BJ (cell line): Measurements from ENCODE around the gene MTTP. TPM values are rescaled to one million over a fixed set of nuclear protein-coding genes. Genes with fewer than 3 reads are reported as not detected.

ENCODE experiments used
- CTCF ChIA-PET: fragments of 350-600 bp; formaldehyde crosslinking; extraction: SDS; loops from one replicate; lab custom pipeline; 2021; ENCODE audit warnings: antibody characterized with exemption, inconsistent platforms; lab: Yijun Ruan, JAX
- POLR2A ChIA-PET: fragments of 300-600 bp; sonication (Branson Sonifier 250); formaldehyde crosslinking; extraction: SDS; loops from one replicate; lab custom pipeline; 2021; ENCODE audit warnings: antibody characterized with exemption; lab: Charles Lee
- DNase-seq: peaks from one replicate; pipeline ENCODE4 v3.0.0-alpha.2; 2011; ENCODE audit warnings: low read depth
- H3K27me3 ChIP-seq: 2 replicates; pipeline ENCODE4 v1.6.0; 2011; ENCODE audit warnings: low read length; ENCODE audit not compliant: control insufficient read depth, insufficient read depth
- H3K36me3 ChIP-seq: 2 replicates; pipeline ENCODE4 v1.5.1; 2011; ENCODE audit warnings: low read length; ENCODE audit not compliant: control insufficient read depth, insufficient read depth
- H3K4me3 ChIP-seq: 2 replicates; pipeline ENCODE4 v1.5.1; 2011; ENCODE audit warnings: low read depth, mild to moderate bottlenecking, control low read depth, low read length
- polyA plus RNA-seq: library from polyadenylated mRNA; depleted of rRNA; stranded (reverse); fragments of >200 nt; gene quantifications from 2 replicates; pipeline ENCODE4 v1.2.3, GENCODE V29; 2011
- TF ChIP-seq, protein P1 (sequence below): IDR thresholded peaks from 2 replicates; pipeline ENCODE4 v1.5.1; 2011; ENCODE audit warnings: low read depth, mild to moderate bottlenecking, control low read depth, inconsistent platforms, low read length, moderate library complexity; ENCODE audit not compliant: insufficient read depth

The MTTP gene
- polyA plus RNA-seq, 1 experiment, result not detected

DNA sequence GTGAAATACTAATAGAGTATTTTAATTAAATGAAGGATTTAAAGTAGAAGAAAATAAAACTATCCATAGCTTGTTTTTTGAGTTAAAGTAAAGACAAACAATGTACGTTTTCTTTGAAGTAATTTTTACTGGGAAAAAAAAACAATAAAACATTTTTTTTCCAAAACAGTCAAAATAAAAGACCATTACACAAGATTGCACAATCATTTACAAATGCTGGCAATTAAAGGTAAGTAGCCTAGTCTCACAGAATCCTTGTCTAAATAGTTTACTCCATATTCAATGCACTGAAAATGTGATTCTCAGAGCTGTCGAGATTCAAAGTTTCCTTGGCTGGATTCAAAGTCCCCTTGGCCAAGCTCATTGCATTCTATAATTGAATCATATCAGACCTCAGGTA lies 61.8 kb downstream of the MTTP start:
- no peak overlapping the region for H3K4me3 ChIP-seq
- TF ChIP-seq, protein P1, sequence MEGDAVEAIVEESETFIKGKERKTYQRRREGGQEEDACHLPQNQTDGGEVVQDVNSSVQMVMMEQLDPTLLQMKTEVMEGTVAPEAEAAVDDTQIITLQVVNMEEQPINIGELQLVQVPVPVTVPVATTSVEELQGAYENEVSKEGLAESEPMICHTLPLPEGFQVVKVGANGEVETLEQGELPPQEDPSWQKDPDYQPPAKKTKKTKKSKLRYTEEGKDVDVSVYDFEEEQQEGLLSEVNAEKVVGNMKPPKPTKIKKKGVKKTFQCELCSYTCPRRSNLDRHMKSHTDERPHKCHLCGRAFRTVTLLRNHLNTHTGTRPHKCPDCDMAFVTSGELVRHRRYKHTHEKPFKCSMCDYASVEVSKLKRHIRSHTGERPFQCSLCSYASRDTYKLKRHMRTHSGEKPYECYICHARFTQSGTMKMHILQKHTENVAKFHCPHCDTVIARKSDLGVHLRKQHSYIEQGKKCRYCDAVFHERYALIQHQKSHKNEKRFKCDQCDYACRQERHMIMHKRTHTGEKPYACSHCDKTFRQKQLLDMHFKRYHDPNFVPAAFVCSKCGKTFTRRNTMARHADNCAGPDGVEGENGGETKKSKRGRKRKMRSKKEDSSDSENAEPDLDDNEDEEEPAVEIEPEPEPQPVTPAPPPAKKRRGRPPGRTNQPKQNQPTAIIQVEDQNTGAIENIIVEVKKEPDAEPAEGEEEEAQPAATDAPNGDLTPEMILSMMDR, result no peak
- CTCF ChIA-PET, result no interaction called here
- DNase-seq, result no peak
- POLR2A ChIA-PET, result no interaction called here
- no peaks in the 10 kb centered on the region; the same call in 1 of the 2 replicates for H3K27me3 ChIP-seq
- H3K36me3 ChIP-seq, result no peaks in the 10 kb centered on the region

DNA sequence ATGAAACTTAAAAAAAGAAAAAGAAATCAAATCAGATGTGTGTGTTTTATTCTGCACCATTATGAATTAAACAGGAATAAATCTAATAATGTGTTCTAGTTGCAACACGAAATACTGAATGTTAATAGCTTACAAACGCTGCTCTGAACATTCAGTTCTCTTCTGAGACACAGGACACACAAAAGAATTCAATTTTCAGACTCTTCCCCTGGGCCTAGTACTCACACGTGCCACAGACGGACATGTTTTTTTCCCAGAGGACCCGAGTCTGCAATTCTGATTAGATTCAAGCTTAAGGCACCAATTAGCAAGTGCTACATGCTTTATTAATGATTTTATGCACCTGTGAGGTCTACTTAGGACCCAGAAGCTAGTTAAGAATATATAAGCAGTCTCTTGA lies 62.5 kb downstream of the MTTP start:
- ChIA-PET POLR2A (no interaction called here), CTCF (no interaction called here)
- no peak for DNase-seq
- H3K4me3 ChIP-seq, result no peak overlapping the region
- no peaks in the 10 kb centered on the region for H3K27me3 ChIP-seq
- H3K36me3 ChIP-seq, result no peaks in the 10 kb centered on the region
- TF ChIP-seq, protein P1, result no peak

DNA sequence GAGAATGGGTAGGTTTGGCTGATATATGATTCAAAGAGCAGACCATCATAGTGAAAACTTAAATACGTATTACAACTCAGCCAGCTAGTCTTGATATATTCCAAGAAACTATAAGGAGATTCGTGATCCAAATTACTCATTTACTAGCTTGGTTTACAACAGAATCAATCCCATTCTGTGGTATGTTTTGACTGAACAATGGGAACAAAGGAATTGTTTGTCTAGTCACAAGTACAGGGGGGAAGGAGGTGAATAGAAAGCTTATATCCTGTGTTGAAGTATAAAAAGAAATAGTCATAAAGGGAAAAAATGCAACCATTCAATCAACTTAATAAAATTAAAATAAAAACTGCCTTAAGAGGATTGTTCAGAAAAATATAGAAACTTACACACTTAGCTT lies 66.1 kb downstream of the MTTP start:
- TF ChIP-seq, protein P1, result no peak
- Histone ChIP-seq H3K27me3 (no peaks in the 10 kb centered on the region), H3K4me3 (no peak overlapping the region), H3K36me3 (no peaks in the 10 kb centered on the region)
- POLR2A ChIA-PET, result no interaction called here
- DNase-seq, result no peak
- CTCF ChIA-PET, result no interaction called here

GRCh38 chr4:99642725-99643489 lies 68.3 kb downstream of the MTTP start:
- ChIA-PET POLR2A (no interaction called here), CTCF (no interaction called here)
- H3K36me3 ChIP-seq, result no peaks in the 10 kb centered on the region
- peaks cover 3% of the 10 kb centered on the region; the same call in 1 of the 2 replicates for H3K27me3 ChIP-seq
- no peak for DNase-seq
- H3K4me3 ChIP-seq, result no peak overlapping the region
- TF ChIP-seq, protein P1, result no peak

- H3K27me3 ChIP-seq, result peaks cover 3% of the 10 kb centered on the region; the same call in 1 of the 2 replicates
- H3K36me3 ChIP-seq, result no peaks in the 10 kb centered on the region
- TF ChIP-seq, protein P1, result no peak
- ChIA-PET POLR2A (no interaction called here), CTCF (no interaction called here)
- H3K4me3 ChIP-seq, result no peak overlapping the region
- no peak for DNase-seq
Measured at GRCh38 chr4:99644453-99644852, 69.8 kb downstream of the MTTP start.
